ENCODE measurements around the gene GFAP.
"Not testable (repeated sequence)": the region's sequence is repeated elsewhere in the genome, so short reads cannot be mapped to it uniquely, and the experiment has no call there.

GFAP gene

GRCh38 chr17:44955674-44956425 is 40.5 kb upstream of the GFAP start:
- DNase-seq (ENCODE audit: low read depth, low spot score): no peak
- H3K4me3 ChIP-seq (ENCODE audit: low read depth, low read length): no peak overlapping the region
- ChIA-PET CTCF (interaction anchor here (0.7 to 1.6 kb wide), 3 partner anchors 67 to 176 kb away, joined by 3 to 4 read pairs (median 3); no protein-coding TSS in a partner anchor), POLR2A (no interaction called here)
- TF ChIP-seq CTCF (IDR thresholded peaks at IDR 0.05; ENCODE audit: insufficient read depth, low read length, missing control alignments): no peak

GRCh38 chr17:44952946-44953475 is 37.7 kb upstream of the GFAP start:
- no peak overlapping the region for H3K4me3 ChIP-seq (ENCODE audit: low read depth, low read length)
- no peak for DNase-seq (ENCODE audit: low read depth, low spot score)
- ChIA-PET CTCF (interaction anchor here (0.9 to 2.9 kb wide), 5 partner anchors 13 to 71 kb away, joined by 3 to 9 read pairs (median 4); no protein-coding TSS in a partner anchor), POLR2A (no interaction called here)
- TF ChIP-seq CTCF (IDR thresholded peaks at IDR 0.05; ENCODE audit: insufficient read depth, low read length, missing control alignments): no peak

GRCh38 chr17:44948315-44948795 is 33.1 kb upstream of the GFAP start:
- DNase-seq (ENCODE audit: low read depth, low spot score): no peak
- ChIA-PET CTCF (interaction anchor here (1.7 kb wide), 1 partner anchor 27 kb away, joined by 9 read pairs; no protein-coding TSS in a partner anchor), POLR2A (no interaction called here)

GRCh38 chr17:44947461-44948314 is 32.4 kb upstream of the GFAP start, which contains the start of gene KIF18B:
TSS of gene KIF18B (minus strand) at chr17:44947773. CDS start at chr17:44936344, 11,429 bp downstream.
- no peak for TF ChIP-seq CTCF (IDR thresholded peaks at IDR 0.05; ENCODE audit: insufficient read depth, low read length, missing control alignments)
- H3K4me3 ChIP-seq (ENCODE audit: low read depth, low read length): peak within 1 kb of the TSS; percentile 91
- POLR2A ChIA-PET: interaction anchor here (0.5 kb wide), 1 partner anchor 11 kb away, joined by 3 read pairs; no protein-coding TSS in a partner anchor
- CTCF ChIA-PET: no interaction called here
- DNase-seq (ENCODE audit: low read depth, low spot score): peak; percentile 68

More at GRCh38 chr17:44948315-44948795, 33.1 kb upstream of the GFAP start:
- no peak for TF ChIP-seq CTCF (IDR thresholded peaks at IDR 0.05; ENCODE audit: insufficient read depth, low read length, missing control alignments)
- peak overlapping the region; percentile 91 for H3K4me3 ChIP-seq (ENCODE audit: low read depth, low read length)

GRCh38 chr17:44945652-44946051 is 30.4 kb upstream of the GFAP start:
- H3K4me3 ChIP-seq (ENCODE audit: low read depth, low read length); POLR2A ChIA-PET; DNase-seq (ENCODE audit: low read depth, low spot score): not testable (repeated sequence)
- CTCF ChIA-PET: interaction anchor here (1.4 to 1.9 kb wide), 2 partner anchors 16 to 25 kb away, joined by 4 to 5 read pairs; no protein-coding TSS in a partner anchor

- DNase-seq (ENCODE audit: low read depth, low spot score): no peak
- H3K4me3 ChIP-seq (ENCODE audit: low read depth, low read length): no peak overlapping the region
- POLR2A ChIA-PET: no interaction called here
- CTCF ChIA-PET: interaction anchor here (1.0 to 1.8 kb wide), 4 partner anchors 10 to 193 kb away, joined by 4 to 11 read pairs (median 6); partner anchors contain the start of gene ACBD4
- TF ChIP-seq CTCF (IDR thresholded peaks at IDR 0.05; ENCODE audit: insufficient read depth, low read length, missing control alignments): no peak
Measured at GRCh38 chr17:44942456-44942855, 27.2 kb upstream of the GFAP start.
